ENCODE measurements around the gene C19orf44. TPM values are rescaled to one million over a fixed set of nuclear protein-coding genes. Genes with fewer than 3 reads are reported as not detected.
"Not testable (repeated sequence)": the region's sequence is repeated elsewhere in the genome, so short reads cannot be mapped to it uniquely, and the experiment has no call there.

The C19orf44 gene
- total and polyA plus RNA-seq, 8 donors = 2.4 to 40.3 (median 3.8) TPM; not detected in 1

- H3K4me1 ChIP-seq = peaks cover 0 to 4% (median 3%) of the 10 kb centered on the region in 4 donors
- H3K4me3 ChIP-seq = no peak overlapping the region
- no peaks in the 10 kb centered on the region for H3K36me3 ChIP-seq
- DNase-seq = no peak
- intact Hi-C loops (cut with DNase I; ENCODE audit: low total_unique reads) = loop anchor here (10.0 kb wide), 1 partner anchor 277 kb away; no protein-coding TSS in a partner anchor
- H3K27me3 ChIP-seq = no peaks in the 10 kb centered on the region
- 95 to 100% (median 95%) methylated on average over 1 of the region's 1 CpG for WGBS, 5 donors
- no peak overlapping the region for H3K27ac ChIP-seq
- peaks cover 0 to 5% (median 2%) of the 10 kb centered on the region in 4 donors for H3K9me3 ChIP-seq
- TF ChIP-seq EP300 (IDR thresholded peaks at IDR 0.05) (no peak), POLR2AphosphoS5 (IDR thresholded peaks at IDR 0.05) (no peak), POLR2A (IDR thresholded peaks at IDR 0.05) (no peak), CTCF (IDR thresholded peaks at IDR 0.05) (no peak)
Observed at GRCh38 chr19:16477311-16477710, 18.9 kb upstream of the C19orf44 start.

- no peaks in the 10 kb centered on the region for H3K36me3 ChIP-seq
- no peaks in the 10 kb centered on the region for H3K9me3 ChIP-seq
- no peaks in the 10 kb centered on the region for H3K27me3 ChIP-seq
- no peak overlapping the region for H3K27ac ChIP-seq
- WGBS, 5 donors = 77 to 94% (median 84%) methylated on average over 7 of the region's 7 CpGs
- intact Hi-C loops (cut with DNase I; ENCODE audit: low total_unique reads) = no loop called here
- TF ChIP-seq EP300 (IDR thresholded peaks at IDR 0.05) = no peak
- no peak for TF ChIP-seq POLR2A (IDR thresholded peaks at IDR 0.05)
- no peak for TF ChIP-seq POLR2AphosphoS5 (IDR thresholded peaks at IDR 0.05)
- no peak for TF ChIP-seq CTCF (IDR thresholded peaks at IDR 0.05)
- H3K4me1 ChIP-seq = no peaks in the 10 kb centered on the region
- no peak for DNase-seq
- no peak overlapping the region for H3K4me3 ChIP-seq
Observed at GRCh38 chr19:16482745-16483144, 13.4 kb upstream of the C19orf44 start.

GRCh38 chr19:16486476-16486875 is 9.7 kb upstream of the C19orf44 start:
- H3K9me3 ChIP-seq; H3K27me3 ChIP-seq; H3K27ac ChIP-seq; DNase-seq; H3K36me3 ChIP-seq; intact Hi-C loops (cut with DNase I; ENCODE audit: low total_unique reads); H3K4me3 ChIP-seq: not testable (repeated sequence)
- H3K4me1 ChIP-seq = peaks cover 0 to 15% (median 11%) of the 10 kb centered on the region in 4 donors
- 84 to 95% (median 91%) methylated on average over 4 of the region's 4 CpGs for WGBS, 5 donors

- Histone ChIP-seq H3K36me3 (peaks cover 0 to 12% (median 12%) of the 10 kb centered on the region in 4 donors), H3K4me1 (peaks cover 0 to 55% (median 17%) of the 10 kb centered on the region in 4 donors), H3K4me3 (peak overlapping the region; percentile 74 to 88 (median 82)), H3K9me3 (no peaks in the 10 kb centered on the region), H3K27ac (peak overlapping the region; percentile 60 to 86 (median 76)), H3K27me3 (no peaks in the 10 kb centered on the region)
- TF ChIP-seq EP300 (IDR thresholded peaks at IDR 0.05) = no peak
- no peak for TF ChIP-seq POLR2A (IDR thresholded peaks at IDR 0.05)
- TF ChIP-seq CTCF (IDR thresholded peaks at IDR 0.05) = no peak
- TF ChIP-seq POLR2AphosphoS5 (IDR thresholded peaks at IDR 0.05) = no peak
- WGBS, 5 donors = 16 to 22% (median 18%) methylated on average over 16 of the region's 16 CpGs
- DNase-seq = peak; percentile 31 to 39
- intact Hi-C loops (cut with DNase I; ENCODE audit: low total_unique reads) = no loop called here
Observed at GRCh38 chr19:16496613-16496983, 404 bp downstream of the C19orf44 start.

GRCh38 chr19:16497042-16497441 is 848 bp downstream of the C19orf44 start:
- peaks cover 0 to 17% (median 16%) of the 10 kb centered on the region in 4 donors for H3K36me3 ChIP-seq
- no peaks in the 10 kb centered on the region for H3K9me3 ChIP-seq
- TF ChIP-seq POLR2A (IDR thresholded peaks at IDR 0.05) = no peak
- TF ChIP-seq EP300 (IDR thresholded peaks at IDR 0.05) = no peak
- no peak for TF ChIP-seq POLR2AphosphoS5 (IDR thresholded peaks at IDR 0.05)
- H3K27me3 ChIP-seq = no peaks in the 10 kb centered on the region
- no peak for DNase-seq
- intact Hi-C loops (cut with DNase I; ENCODE audit: low total_unique reads) = no loop called here
- peaks cover 0 to 54% (median 17%) of the 10 kb centered on the region in 4 donors for H3K4me1 ChIP-seq
- 69 to 81% (median 78%) methylated on average over 11 to 12 of the region's 12 CpGs for whole genome bisulfite sequencing, 5 donors
- peak overlapping the region; percentile 74 to 88 (median 82) for H3K4me3 ChIP-seq
- H3K27ac ChIP-seq = peak overlapping the region in 4 of 5 donors; percentile 74 to 86 (median 78)
